Non-pigmented ciliary epithelial cell (primary cell): ENCODE results near the gene INPP5F.
"Not testable (repeated sequence)": the region's sequence is repeated elsewhere in the genome, so short reads cannot be mapped to it uniquely, and the experiment has no call there.

ENCODE experiments used
- DNase-seq: peaks from one replicate; pipeline ENCODE4 v3.0.0-alpha.2; 2010; ENCODE audit warnings: low read depth

Gene INPP5F

GRCh38 chr10:119740096-119740495 lies 14.2 kb downstream of the INPP5F start:
- no peak for DNase-seq

DNA sequence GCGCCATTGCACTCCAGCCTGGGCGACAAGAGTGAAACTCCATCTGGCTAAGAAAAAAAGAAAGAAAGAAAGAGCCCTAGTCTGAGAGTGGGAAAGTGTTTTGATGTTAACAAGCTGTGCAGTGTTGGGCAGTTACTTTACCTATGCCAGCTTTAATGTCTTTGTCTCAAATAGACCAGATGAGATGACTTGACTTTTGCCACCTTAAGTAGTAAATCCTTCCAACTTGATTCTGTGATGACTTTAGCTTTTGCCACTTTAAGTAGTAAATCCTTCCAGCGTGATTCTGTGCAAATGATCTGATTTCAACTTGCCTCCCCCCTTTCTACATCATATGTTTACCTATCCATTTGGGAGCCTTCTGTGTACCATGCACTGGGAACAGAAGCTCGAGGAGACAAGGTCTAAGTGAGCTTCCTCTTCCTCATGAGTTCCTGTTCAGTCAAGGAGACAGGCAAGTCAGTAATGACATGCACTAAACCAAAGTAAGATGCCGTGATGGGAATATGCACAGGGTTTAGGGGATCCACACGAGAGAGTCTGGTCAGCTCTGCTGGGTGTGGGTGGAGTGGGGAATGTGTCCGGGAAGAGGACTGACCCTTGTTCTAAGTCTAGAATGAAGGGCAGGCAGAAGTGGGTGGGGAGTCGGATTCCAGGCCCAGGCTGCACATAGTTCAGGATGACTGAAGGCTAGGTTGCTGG lies 17.2 kb downstream of the INPP5F start:
- no peak for DNase-seq

GRCh38 chr10:119747940-119748339 lies 22.1 kb downstream of the INPP5F start:
- no peak for DNase-seq

DNA sequence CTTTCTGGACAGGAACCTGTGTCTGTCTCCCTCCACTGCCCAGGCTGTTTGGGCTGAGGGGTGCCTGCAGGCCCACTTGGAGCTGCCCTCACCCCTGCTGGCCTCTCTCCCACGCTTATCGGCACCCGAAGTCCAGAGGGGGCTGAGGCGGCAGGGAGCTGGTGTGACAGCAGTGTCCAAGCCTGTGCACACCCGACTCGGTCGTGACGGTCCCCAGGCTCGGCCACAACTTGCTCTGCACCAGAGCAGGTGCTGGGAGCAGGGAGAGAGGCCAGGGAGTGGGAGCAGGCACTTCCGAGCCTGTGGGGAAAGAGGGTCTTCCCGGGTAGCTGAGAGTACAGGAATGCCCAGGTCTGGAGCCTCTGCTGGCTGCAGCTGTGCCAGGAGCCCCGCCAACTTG lies 23.0 kb downstream of the INPP5F start:
- DNase-seq: no peak

DNA sequence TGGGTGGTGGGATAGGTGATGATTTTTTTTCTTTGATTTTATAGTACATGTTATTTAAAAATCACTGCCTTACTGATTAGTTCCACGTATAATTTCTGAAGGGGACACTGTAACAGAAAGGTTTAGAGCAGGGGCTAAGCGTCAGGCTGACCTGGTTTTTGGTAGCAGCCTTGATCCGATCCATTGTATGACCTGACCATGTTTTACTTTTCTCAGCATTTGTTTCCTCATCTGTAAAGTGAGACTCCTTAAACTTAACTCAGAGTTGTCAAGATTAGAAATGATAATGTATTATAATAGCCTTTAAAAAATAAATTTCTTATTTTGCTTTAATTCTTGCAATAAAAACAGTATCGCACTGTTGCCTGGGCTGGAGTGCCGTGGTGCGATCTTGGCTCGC lies 23.6 kb downstream of the INPP5F start:
- DNase-seq: no peak

DNA sequence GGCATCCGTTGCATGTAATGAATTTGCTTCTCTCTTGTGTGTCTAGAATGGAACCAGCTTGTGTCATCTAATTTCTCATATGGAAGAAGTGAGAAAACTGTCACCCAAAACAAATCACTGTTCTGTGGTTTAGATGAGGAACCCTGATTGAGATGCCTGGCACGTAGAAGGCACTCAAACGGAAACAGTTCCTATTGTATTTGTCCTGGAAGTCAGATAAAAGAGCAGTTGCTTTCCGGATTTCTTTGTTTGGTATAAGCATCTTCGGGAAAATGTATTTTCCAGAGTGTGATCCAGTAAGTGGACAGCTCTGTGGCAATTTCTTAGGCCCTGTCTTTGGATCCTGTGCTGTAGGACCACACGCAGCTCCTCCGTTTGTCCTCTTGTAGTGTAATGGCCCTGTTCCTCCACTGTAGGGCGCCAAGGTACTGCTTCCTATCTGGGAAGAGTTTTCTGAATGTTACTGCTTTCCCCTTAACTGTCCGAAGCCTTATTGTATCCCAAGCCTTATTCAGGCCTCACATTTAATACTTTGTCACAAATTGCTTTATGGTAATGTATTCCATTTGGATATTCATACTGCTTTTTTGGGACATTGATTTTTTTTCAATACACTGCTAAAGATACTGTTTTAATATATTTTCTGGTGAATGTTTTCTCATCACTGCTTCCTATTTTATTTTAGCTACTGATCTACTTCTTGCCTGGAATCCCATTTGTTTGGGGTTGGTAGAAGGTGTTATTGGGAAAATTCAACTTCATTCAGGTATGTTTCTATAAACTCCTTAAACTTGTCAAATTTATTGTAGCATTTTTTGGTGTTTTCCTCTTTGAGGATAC lies 24.8 kb downstream of the INPP5F start:
- DNase-seq: peak; percentile 54

- DNase-seq: no peak
Observed at GRCh38 chr10:119753309-119753708, 27.5 kb downstream of the INPP5F start.

DNA sequence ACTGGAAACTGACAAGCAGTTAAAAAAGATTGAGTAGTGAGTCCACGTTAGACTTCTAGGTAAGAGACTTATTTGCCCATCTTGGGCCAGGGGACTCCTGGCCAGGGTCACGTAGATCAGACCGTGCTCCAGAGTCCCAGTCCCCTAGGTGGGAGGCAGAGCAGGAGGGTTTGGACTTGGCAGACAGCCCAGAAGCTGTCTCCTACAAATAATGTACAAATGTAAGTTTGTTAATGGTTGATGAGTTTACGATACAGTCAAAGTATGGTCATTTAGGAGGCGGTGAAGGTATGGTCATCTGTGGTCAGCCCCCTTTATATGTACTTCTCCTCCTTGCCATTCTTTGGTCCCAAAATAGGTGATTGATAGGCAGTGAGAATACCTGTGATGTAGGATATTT lies 28.2 kb downstream of the INPP5F start:
- no peak for DNase-seq

DNA sequence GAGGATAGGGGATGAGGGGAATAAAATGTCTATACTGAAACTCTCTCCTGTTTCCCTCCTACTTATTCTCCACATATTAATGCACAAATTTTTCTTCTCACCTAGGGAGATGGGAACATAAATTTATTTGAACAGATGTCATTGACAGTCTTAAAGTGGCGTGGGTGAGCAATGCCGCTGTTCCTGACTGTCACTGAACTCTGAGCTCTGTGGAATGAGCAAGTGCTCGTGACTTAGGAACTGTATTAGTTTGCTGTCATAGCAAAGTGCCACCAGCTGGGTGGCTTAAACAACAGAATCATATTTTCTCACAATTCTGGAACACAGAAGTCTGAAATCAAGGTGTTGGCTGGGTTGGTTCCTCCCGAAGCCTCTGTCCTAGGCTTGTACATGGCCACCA lies 29.1 kb downstream of the INPP5F start:
- no peak for DNase-seq

DNA sequence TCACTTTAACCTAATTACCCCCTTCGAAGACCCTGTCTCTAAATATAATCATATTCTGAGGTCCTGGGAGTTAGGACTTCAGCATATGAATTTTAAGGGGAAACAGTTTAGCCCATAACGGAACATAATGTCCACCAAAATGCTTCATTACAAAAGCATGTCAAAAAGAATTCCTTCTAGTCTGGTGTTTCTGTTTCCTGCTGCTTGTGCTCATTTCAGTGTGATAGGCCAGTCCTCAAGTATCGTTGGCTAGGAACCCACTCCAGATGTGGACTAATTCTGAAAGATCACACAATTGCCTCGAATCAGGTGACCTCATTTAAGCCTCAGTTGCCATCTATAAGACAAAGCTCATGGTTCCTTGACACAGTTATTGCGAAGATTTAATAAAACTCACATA lies 29.6 kb downstream of the INPP5F start:
- no peak for DNase-seq

DNA sequence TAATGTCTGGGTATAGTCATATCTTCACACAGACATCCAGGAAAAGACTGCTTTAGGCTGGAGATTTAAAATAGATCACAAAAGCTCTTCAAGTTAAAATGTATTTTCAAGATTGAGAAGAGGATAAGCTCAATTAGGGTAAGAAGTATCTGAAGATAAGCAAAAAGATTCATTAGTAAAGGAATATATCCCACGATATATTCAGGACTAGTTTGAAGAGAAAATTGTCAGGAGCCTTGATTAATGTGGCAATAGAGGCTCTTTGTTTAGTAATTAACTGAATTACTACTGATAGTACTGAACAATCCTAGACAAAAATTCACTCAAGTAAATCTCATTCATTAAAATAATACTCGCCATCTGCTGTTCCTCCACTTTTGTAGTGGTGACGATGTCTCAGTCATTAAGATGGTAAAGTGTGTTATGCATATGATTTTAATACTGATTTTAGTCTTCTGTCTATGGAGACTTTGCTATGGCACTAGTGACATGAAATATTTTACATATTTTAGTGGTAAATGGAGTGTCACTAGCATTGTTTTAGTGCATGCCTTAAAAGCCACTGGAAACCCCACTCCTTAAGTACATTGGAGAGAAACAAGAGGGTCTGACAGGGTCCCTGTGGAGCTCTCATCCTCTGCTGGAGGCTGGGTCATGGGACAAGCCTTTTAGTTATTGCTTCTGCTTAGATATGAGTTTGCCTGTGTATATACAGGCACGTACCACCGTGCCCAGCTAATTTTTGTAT lies 32.8 kb downstream of the INPP5F start:
- DNase-seq: no peak

DNA sequence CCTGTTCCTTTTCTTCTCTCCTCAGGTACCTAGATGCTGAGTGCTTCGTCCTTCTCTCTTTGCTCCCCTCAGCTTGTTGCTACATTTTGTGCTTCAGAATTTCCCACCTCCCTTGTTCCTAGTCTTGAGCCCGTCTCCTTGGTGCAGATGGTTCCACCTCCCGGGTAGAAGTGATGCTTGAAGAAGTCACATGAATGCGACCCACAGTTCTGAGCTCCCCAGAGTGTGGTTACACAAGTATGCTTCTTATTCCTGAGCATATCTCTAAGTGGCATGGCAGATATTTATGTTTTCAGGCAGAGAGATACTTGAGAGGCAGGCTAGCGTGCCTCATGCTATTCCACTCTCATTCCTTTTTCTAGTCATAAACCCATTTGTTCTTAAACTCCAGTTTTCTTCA lies 34.0 kb downstream of the INPP5F start:
- DNase-seq: peak; percentile 46

DNA sequence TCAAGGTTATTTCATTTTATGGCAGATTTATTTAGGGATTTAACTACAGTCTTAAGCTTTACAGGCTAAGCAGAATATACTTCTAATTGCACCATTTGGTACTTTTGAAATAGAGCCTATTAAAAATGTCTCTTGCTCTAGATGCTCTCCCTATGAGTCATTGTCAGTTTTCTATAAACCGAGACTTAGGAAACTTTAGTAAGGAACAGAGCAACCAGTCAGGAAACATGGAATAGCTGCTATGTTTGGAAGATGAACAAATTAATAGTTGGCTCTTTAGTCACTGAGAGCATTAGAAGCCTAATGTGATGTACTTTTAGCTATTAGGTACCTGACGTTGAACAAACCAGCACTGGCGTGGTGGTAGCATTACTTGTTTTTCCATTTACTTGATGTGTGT lies 35.3 kb downstream of the INPP5F start:
- DNase-seq: peak; percentile 73

- DNase-seq: no peak
Observed at GRCh38 chr10:119762035-119762434, 36.2 kb downstream of the INPP5F start.

GRCh38 chr10:119762805-119763798 lies 37.3 kb downstream of the INPP5F start:
- no peak for DNase-seq

- no peak for DNase-seq
Observed at GRCh38 chr10:119768455-119769094, 42.7 kb downstream of the INPP5F start.

- DNase-seq: peak; percentile 46
Observed at GRCh38 chr10:119769886-119770285, 44.0 kb downstream of the INPP5F start.

- no peak for DNase-seq
Observed at GRCh38 chr10:119770928-119771327, 45.1 kb downstream of the INPP5F start.

GRCh38 chr10:119772334-119772733 lies 46.5 kb downstream of the INPP5F start:
- no peak for DNase-seq

- not testable (repeated sequence) for DNase-seq
Observed at GRCh38 chr10:119773041-119773440, 47.2 kb downstream of the INPP5F start.

- DNase-seq: no peak
Observed at GRCh38 chr10:119775529-119775928, 49.7 kb downstream of the INPP5F start.
